OCI-LY3 (cell line): Measurements from ENCODE around the gene GNG12.

ENCODE experiments used
- H2AFZ ChIP-seq: fragments of 200-600, 300-600 bp; shearing (Covaris generic); 2 replicates; pipeline ENCODE4 v1.6.0; 2014; ENCODE audit warnings: antibody characterized with exemption, low read depth, low read length
- H3K27ac ChIP-seq: fragments of 200-600, 300-600 bp; sonication (generic); 2 replicates; pipeline ENCODE4 v1.5.1; 2014; ENCODE audit warnings: mild to moderate bottlenecking, low read length, moderate library complexity, mixed read lengths
- H3K27me3 ChIP-seq: fragments of 200-600, 300-600 bp; sonication (generic); 2 replicates; pipeline ENCODE4 v1.6.1; 2014; ENCODE audit warnings: low read depth, low read length, mixed read lengths
- H3K36me3 ChIP-seq: fragments of 200-600, 300-600 bp; sonication (generic); replicated peaks from 2 replicates; pipeline ENCODE3; 2014; ENCODE audit warnings: low read depth, low read length, mixed read lengths
- H3K4me1 ChIP-seq: fragments of 300-600, 200-600 bp; sonication (generic); 2 replicates; pipeline ENCODE4 v1.6.1; 2014; ENCODE audit warnings: low read length, mixed read lengths
- H3K4me2 ChIP-seq: fragments of 200-600, 300-600 bp; sonication (generic); 2 replicates; pipeline ENCODE4 v1.6.1; 2014; ENCODE audit warnings: low read length, mixed read lengths
- H3K4me3 ChIP-seq: fragments of 300-600, 200-600 bp; sonication (generic); 2 replicates; pipeline ENCODE4 v1.5.1; 2014; ENCODE audit warnings: antibody characterized with exemption, mild to moderate bottlenecking, low read length, moderate library complexity
- H3K79me2 ChIP-seq: fragments of 300-600, 200-600 bp; shearing (Covaris generic); 2 replicates; pipeline ENCODE4 v1.6.1; 2014; ENCODE audit warnings: mild to moderate bottlenecking, low read length, mixed read lengths
- H3K9ac ChIP-seq: fragments of 300-600, 200-600 bp; shearing (Covaris generic); 2 replicates; pipeline ENCODE4 v1.6.0; 2014; ENCODE audit warnings: mild to moderate bottlenecking, low read length, moderate library complexity
- H3K9me3 ChIP-seq: fragments of 200-600, 300-600 bp; shearing (Covaris generic); 2 replicates; pipeline ENCODE4 v1.6.1; 2014; ENCODE audit warnings: low read length, mixed read lengths; ENCODE audit not compliant: insufficient read depth
- H4K20me1 ChIP-seq: fragments of 200-600, 300-600 bp; sonication (generic); 2 replicates; pipeline ENCODE4 v1.6.1; 2016; ENCODE audit warnings: low read length, mixed read lengths; ENCODE audit not compliant: insufficient read depth
- EZH2phosphoT487 ChIP-seq: fragments of 200-600 bp; shearing (Covaris generic); IDR thresholded peaks from 2 replicates; pipeline ENCODE4 v1.6.1; 2018; ENCODE audit warnings: antibody characterized with exemption, mixed run types, low read depth
- TF ChIP-seq, protein P1 (sequence below): fragments of 200-600, 300-600 bp; sonication (generic); IDR thresholded peaks from 2 replicates; pipeline ENCODE4 v1.5.1; 2014; ENCODE audit warnings: antibody characterized with exemption, low read length, low read depth

The GNG12 gene

GRCh38 chr1:67833602-67833940 is 304 bp upstream of the GNG12 start:
- TF ChIP-seq, protein P1, sequence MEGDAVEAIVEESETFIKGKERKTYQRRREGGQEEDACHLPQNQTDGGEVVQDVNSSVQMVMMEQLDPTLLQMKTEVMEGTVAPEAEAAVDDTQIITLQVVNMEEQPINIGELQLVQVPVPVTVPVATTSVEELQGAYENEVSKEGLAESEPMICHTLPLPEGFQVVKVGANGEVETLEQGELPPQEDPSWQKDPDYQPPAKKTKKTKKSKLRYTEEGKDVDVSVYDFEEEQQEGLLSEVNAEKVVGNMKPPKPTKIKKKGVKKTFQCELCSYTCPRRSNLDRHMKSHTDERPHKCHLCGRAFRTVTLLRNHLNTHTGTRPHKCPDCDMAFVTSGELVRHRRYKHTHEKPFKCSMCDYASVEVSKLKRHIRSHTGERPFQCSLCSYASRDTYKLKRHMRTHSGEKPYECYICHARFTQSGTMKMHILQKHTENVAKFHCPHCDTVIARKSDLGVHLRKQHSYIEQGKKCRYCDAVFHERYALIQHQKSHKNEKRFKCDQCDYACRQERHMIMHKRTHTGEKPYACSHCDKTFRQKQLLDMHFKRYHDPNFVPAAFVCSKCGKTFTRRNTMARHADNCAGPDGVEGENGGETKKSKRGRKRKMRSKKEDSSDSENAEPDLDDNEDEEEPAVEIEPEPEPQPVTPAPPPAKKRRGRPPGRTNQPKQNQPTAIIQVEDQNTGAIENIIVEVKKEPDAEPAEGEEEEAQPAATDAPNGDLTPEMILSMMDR, result no peak
- no peak for TF ChIP-seq EZH2phosphoT487
- no peaks in the 10 kb centered on the region for H4K20me1 ChIP-seq
- no peaks in the 10 kb centered on the region for H3K9me3 ChIP-seq
- no peak overlapping the region for H3K27ac ChIP-seq
- no peak overlapping the region for H2AFZ ChIP-seq
- no peaks in the 10 kb centered on the region for H3K36me3 ChIP-seq
- no peaks in the 10 kb centered on the region for H3K79me2 ChIP-seq
- no peak overlapping the region for H3K4me3 ChIP-seq
- H3K4me1 ChIP-seq, result no peaks in the 10 kb centered on the region
- H3K27me3 ChIP-seq, result no peaks in the 10 kb centered on the region
- no peak overlapping the region for H3K4me2 ChIP-seq
- H3K9ac ChIP-seq, result no peak overlapping the region

- H3K4me3 ChIP-seq, result no peak overlapping the region
- no peaks in the 10 kb centered on the region for H3K36me3 ChIP-seq
- H3K9me3 ChIP-seq, result no peaks in the 10 kb centered on the region
- H3K9ac ChIP-seq, result no peak overlapping the region
- no peaks in the 10 kb centered on the region for H4K20me1 ChIP-seq
- H3K4me1 ChIP-seq, result no peaks in the 10 kb centered on the region
- TF ChIP-seq, protein P1, result no peak
- no peak for TF ChIP-seq EZH2phosphoT487
- H3K4me2 ChIP-seq, result no peak overlapping the region
- no peaks in the 10 kb centered on the region for H3K27me3 ChIP-seq
- H3K27ac ChIP-seq, result no peak overlapping the region
- H3K79me2 ChIP-seq, result no peaks in the 10 kb centered on the region
- no peak overlapping the region for H2AFZ ChIP-seq
Observed at GRCh38 chr1:67831850-67832513, 1.3 kb downstream of the GNG12 start.

- Histone ChIP-seq H3K27me3 (no peaks in the 10 kb centered on the region), H4K20me1 (no peaks in the 10 kb centered on the region), H3K9me3 (no peaks in the 10 kb centered on the region), H2AFZ (no peak overlapping the region), H3K4me1 (no peaks in the 10 kb centered on the region), H3K4me2 (no peak overlapping the region), H3K36me3 (no peaks in the 10 kb centered on the region), H3K79me2 (no peaks in the 10 kb centered on the region), H3K9ac (no peak overlapping the region), H3K4me3 (no peak overlapping the region), H3K27ac (no peak overlapping the region)
- TF ChIP-seq, protein P1, result no peak
- no peak for TF ChIP-seq EZH2phosphoT487
Observed at GRCh38 chr1:67830928-67831830, 2.1 kb downstream of the GNG12 start.

- no peaks in the 10 kb centered on the region for H3K4me1 ChIP-seq
- H4K20me1 ChIP-seq, result no peaks in the 10 kb centered on the region
- no peak overlapping the region for H3K4me2 ChIP-seq
- no peak overlapping the region for H3K9ac ChIP-seq
- H3K27ac ChIP-seq, result no peak overlapping the region
- H3K27me3 ChIP-seq, result no peaks in the 10 kb centered on the region
- H3K79me2 ChIP-seq, result no peaks in the 10 kb centered on the region
- no peak overlapping the region for H2AFZ ChIP-seq
- no peak overlapping the region for H3K4me3 ChIP-seq
- H3K9me3 ChIP-seq, result no peaks in the 10 kb centered on the region
- TF ChIP-seq EZH2phosphoT487, result no peak
- TF ChIP-seq, protein P1, result no peak
- no peaks in the 10 kb centered on the region for H3K36me3 ChIP-seq
Observed at GRCh38 chr1:67830226-67830625, 3.0 kb downstream of the GNG12 start.
